ENCODE results near the gene DMBX1.
A peak's percentile ranks its signal among the peaks of the same experiment; 100 is the strongest.

The DMBX1 gene

GRCh38 chr1:46506470-46507219 is 17.0 kb downstream of the DMBX1 start:
- DNase-seq (ENCODE audit: low read depth) = no peak

- DNase-seq (ENCODE audit: low read depth) = no peak
Measured at GRCh38 chr1:46508757-46509156, 19.1 kb downstream of the DMBX1 start.

GRCh38 chr1:46510341-46510997 is 20.8 kb downstream of the DMBX1 start:
- no peak for DNase-seq (ENCODE audit: low read depth)

GRCh38 chr1:46510998-46511365 is 21.3 kb downstream of the DMBX1 start:
- DNase-seq (ENCODE audit: low read depth) = no peak

GRCh38 chr1:46512135-46512791 is 22.6 kb downstream of the DMBX1 start:
- DNase-seq (ENCODE audit: low read depth) = no peak

- DNase-seq (ENCODE audit: low read depth) = no peak
Measured at GRCh38 chr1:46512792-46513190, 23.2 kb downstream of the DMBX1 start.

- no peak for DNase-seq (ENCODE audit: low read depth)
Measured at GRCh38 chr1:46513536-46513935, 23.9 kb downstream of the DMBX1 start.

GRCh38 chr1:46515576-46515975 is 25.9 kb downstream of the DMBX1 start:
- no peak for DNase-seq (ENCODE audit: low read depth)

- DNase-seq (ENCODE audit: low read depth) = no peak
Measured at GRCh38 chr1:46516200-46516950, 26.7 kb downstream of the DMBX1 start.

- no peak for DNase-seq (ENCODE audit: low read depth)
Measured at GRCh38 chr1:46517010-46517600, 27.5 kb downstream of the DMBX1 start.

- DNase-seq (ENCODE audit: low read depth) = no peak
Measured at GRCh38 chr1:46517932-46518498, 28.4 kb downstream of the DMBX1 start.

- DNase-seq (ENCODE audit: low read depth) = no peak
Measured at GRCh38 chr1:46519209-46519608, 29.6 kb downstream of the DMBX1 start.

- no peak for DNase-seq (ENCODE audit: low read depth)
Measured at GRCh38 chr1:46520063-46520911, 30.7 kb downstream of the DMBX1 start.

GRCh38 chr1:46521414-46521813 is 31.8 kb downstream of the DMBX1 start:
- DNase-seq (ENCODE audit: low read depth) = no peak

- DNase-seq (ENCODE audit: low read depth) = peak; percentile 10
Measured at GRCh38 chr1:46522184-46522968, 32.7 kb downstream of the DMBX1 start.

GRCh38 chr1:46522969-46523320 is 33.3 kb downstream of the DMBX1 start:
- DNase-seq (ENCODE audit: low read depth) = no peak

GRCh38 chr1:46523496-46524353 is 34.1 kb downstream of the DMBX1 start:
- no peak for DNase-seq (ENCODE audit: low read depth)

- DNase-seq (ENCODE audit: low read depth) = no peak
Measured at GRCh38 chr1:46524843-46525242, 35.2 kb downstream of the DMBX1 start.
